ENCODE measurements around the gene SLC16A10. TPM values are rescaled to one million over a fixed set of nuclear protein-coding genes. Genes with fewer than 3 reads are reported as not detected.

The SLC16A10 gene
- total RNA-seq, 4 donors from 2014 or later: 2.5 to 9.5 (median 9.3) TPM

DNA sequence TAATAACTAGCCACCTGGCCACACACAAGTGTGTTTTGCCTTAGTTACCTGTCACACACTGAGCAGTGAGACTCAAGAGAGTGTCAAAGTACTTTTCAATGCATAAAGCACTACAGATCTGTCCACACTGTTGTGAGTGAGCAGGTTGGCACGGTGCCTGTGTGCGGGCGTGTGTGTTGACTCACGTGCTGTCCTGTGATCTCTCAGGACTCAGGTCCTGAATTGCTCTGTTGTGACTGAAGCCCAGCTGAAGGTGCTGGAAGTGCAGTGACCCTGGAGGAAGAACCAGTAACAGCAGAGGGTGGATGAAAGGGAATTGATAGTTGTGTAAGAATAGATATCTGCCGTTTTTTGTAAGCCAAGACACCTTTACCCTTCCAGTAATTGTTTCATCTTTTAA lies 18.3 kb downstream of the SLC16A10 start:
- peak overlapping the region in 1 of 4 donors; percentile 62 for H3K27ac ChIP-seq
- no peaks in the 10 kb centered on the region for H3K27me3 ChIP-seq
- TF ChIP-seq, protein P1, sequence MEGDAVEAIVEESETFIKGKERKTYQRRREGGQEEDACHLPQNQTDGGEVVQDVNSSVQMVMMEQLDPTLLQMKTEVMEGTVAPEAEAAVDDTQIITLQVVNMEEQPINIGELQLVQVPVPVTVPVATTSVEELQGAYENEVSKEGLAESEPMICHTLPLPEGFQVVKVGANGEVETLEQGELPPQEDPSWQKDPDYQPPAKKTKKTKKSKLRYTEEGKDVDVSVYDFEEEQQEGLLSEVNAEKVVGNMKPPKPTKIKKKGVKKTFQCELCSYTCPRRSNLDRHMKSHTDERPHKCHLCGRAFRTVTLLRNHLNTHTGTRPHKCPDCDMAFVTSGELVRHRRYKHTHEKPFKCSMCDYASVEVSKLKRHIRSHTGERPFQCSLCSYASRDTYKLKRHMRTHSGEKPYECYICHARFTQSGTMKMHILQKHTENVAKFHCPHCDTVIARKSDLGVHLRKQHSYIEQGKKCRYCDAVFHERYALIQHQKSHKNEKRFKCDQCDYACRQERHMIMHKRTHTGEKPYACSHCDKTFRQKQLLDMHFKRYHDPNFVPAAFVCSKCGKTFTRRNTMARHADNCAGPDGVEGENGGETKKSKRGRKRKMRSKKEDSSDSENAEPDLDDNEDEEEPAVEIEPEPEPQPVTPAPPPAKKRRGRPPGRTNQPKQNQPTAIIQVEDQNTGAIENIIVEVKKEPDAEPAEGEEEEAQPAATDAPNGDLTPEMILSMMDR (IDR thresholded peaks at IDR 0.05): peak in 3 of 6 experiments; percentile 50 to 51 (median 50)
- no peak for TF ChIP-seq POLR2A (IDR thresholded peaks at IDR 0.05)
- peak in 2 of 3 donors; percentile 93 to 94 for DNase-seq
- peaks cover 0 to 6% (median 0%) of the 10 kb centered on the region in 4 donors for H3K9me3 ChIP-seq
- peaks cover 0 to 12% (median 0%) of the 10 kb centered on the region in 4 donors for H3K4me1 ChIP-seq
- H3K36me3 ChIP-seq: no peaks in the 10 kb centered on the region
- no peak overlapping the region for H3K4me3 ChIP-seq

DNA sequence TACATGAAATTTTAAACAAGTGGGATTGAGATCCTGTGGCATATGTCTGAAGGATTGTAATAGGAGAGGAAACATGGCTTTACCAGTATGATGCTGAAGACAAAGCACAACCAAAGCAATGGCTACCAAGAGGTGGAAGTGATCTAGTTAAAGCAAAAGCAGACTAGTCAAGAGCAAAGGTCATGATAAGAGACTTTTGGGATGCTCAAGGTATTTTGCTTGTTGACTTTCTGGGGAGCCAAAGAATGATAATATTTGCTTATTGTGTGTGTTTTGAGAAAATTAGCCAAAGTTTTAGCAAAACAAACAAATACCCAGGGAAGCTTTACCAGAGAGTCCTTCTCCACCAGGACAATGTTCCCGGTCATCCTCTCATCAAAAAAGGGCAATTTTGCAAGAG lies 20.3 kb downstream of the SLC16A10 start:
- Histone ChIP-seq H3K36me3 (no peaks in the 10 kb centered on the region), H3K4me3 (no peak overlapping the region), H3K27me3 (no peaks in the 10 kb centered on the region), H3K27ac (no peak overlapping the region), H3K9me3 (peaks cover 0 to 6% (median 0%) of the 10 kb centered on the region in 4 donors), H3K4me1 (peaks cover 0 to 9% (median 0%) of the 10 kb centered on the region in 4 donors)
- DNase-seq: no peak
- no peak for TF ChIP-seq POLR2A (IDR thresholded peaks at IDR 0.05)
- TF ChIP-seq, protein P1 (IDR thresholded peaks at IDR 0.05): no peak

DNA sequence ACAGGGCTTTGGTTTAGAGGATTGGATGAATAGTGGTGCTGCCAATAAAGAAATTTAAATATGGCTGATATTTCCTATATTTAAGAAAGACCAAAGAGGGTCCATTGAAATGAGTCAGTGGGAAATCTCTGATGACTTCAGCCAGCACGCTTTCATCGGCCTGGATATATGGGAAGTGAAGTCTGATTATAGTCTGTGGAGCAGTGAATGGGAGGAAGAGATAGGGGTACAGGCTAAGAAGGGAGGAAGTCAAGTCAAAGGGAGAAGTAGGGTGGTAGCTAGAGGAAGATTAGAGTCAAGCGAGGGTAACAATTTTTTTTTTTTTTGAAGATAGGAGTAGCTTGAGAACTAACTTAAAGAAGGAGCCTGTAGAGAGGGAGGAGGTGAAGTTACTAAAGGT lies 22.7 kb downstream of the SLC16A10 start:
- Histone ChIP-seq H3K36me3 (no peaks in the 10 kb centered on the region), H3K9me3 (peaks cover 0 to 6% (median 0%) of the 10 kb centered on the region in 4 donors), H3K4me3 (no peak overlapping the region), H3K27me3 (no peaks in the 10 kb centered on the region), H3K4me1 (peaks cover 0 to 9% (median 0%) of the 10 kb centered on the region in 4 donors), H3K27ac (no peak overlapping the region)
- TF ChIP-seq POLR2A (IDR thresholded peaks at IDR 0.05): no peak
- TF ChIP-seq, protein P1 (IDR thresholded peaks at IDR 0.05): no peak
- DNase-seq: no peak

DNA sequence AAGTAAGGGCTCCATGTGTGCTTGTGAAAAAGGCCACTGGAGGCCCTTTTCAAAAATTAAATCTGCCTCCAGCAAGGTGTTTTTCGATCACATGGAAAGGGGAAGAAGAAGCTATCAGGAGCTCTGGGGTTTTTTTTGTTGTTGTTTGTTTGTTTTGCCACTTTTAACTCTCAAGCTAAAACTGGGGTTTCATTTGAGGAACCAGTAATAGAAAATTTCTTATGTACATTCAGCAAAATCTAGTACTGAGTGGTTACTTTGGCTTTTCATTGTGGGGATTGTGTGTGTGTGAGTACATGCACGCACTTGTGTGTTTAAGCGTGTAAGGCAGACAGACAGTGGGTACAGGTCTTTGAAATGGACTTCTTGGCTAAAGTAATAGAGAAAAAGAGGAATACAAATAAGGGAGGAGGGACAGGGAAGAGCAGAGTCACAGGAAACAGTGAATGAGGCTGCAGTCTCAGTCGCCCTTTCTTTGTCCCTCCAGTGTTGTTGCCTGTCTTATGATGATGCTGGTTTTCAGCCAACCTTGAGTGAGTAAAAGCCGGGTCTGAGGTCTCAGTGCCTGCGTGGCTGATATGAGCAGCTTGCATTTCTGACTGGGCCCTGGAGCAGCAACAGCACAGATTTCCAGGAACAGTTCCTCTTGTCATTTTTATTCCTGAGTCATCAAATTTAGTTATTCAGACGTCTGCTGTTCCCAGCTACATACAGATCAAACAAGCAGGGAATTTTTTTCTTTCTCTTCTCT lies 26.2 kb downstream of the SLC16A10 start:
- Histone ChIP-seq H3K27ac (no peak overlapping the region), H3K9me3 (no peaks in the 10 kb centered on the region), H3K4me3 (no peak overlapping the region), H3K4me1 (peaks cover 0 to 4% (median 0%) of the 10 kb centered on the region in 4 donors), H3K36me3 (no peaks in the 10 kb centered on the region), H3K27me3 (no peaks in the 10 kb centered on the region)
- DNase-seq: no peak
- no peak for TF ChIP-seq POLR2A (IDR thresholded peaks at IDR 0.05)
- TF ChIP-seq, protein P1 (IDR thresholded peaks at IDR 0.05): no peak

DNA sequence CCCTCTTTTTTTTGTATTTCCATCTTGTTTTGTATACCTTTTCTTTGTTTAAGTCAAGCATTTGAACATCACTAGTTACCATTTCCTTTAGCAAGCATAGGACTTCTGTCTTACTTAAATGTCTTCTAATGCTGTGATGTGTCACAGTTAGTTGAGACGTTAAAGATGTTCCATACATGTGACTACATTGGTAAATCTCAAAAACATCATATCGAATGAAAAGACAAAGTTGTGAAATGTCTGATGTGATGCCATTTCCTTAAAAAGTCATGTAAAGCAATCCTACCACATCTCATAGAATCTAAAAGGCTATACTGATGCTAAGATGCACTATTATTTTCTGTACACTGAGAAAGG lies 26.8 kb downstream of the SLC16A10 start:
- Histone ChIP-seq H3K27ac (no peak overlapping the region), H3K4me1 (peaks cover 0 to 4% (median 0%) of the 10 kb centered on the region in 4 donors), H3K4me3 (no peak overlapping the region), H3K27me3 (no peaks in the 10 kb centered on the region), H3K36me3 (no peaks in the 10 kb centered on the region), H3K9me3 (no peaks in the 10 kb centered on the region)
- no peak for DNase-seq
- TF ChIP-seq POLR2A (IDR thresholded peaks at IDR 0.05): no peak
- TF ChIP-seq, protein P1 (IDR thresholded peaks at IDR 0.05): no peak

Measured in Peyer's patch (tissue), 4 donors.